Stimulated activated naive CD4-positive, alpha-beta T cell treated with Interleukin-2 at 50 U/mL for 16 hours (primary cell): ENCODE measurements around the gene RNF13.

ENCODE experiments used
- DNase-seq: peaks from one replicate; lab custom pipeline; 2025; lab: John Stamatoyannopoulos, UW

Gene RNF13, protein sequence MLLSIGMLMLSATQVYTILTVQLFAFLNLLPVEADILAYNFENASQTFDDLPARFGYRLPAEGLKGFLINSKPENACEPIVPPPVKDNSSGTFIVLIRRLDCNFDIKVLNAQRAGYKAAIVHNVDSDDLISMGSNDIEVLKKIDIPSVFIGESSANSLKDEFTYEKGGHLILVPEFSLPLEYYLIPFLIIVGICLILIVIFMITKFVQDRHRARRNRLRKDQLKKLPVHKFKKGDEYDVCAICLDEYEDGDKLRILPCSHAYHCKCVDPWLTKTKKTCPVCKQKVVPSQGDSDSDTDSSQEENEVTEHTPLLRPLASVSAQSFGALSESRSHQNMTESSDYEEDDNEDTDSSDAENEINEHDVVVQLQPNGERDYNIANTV

DNA sequence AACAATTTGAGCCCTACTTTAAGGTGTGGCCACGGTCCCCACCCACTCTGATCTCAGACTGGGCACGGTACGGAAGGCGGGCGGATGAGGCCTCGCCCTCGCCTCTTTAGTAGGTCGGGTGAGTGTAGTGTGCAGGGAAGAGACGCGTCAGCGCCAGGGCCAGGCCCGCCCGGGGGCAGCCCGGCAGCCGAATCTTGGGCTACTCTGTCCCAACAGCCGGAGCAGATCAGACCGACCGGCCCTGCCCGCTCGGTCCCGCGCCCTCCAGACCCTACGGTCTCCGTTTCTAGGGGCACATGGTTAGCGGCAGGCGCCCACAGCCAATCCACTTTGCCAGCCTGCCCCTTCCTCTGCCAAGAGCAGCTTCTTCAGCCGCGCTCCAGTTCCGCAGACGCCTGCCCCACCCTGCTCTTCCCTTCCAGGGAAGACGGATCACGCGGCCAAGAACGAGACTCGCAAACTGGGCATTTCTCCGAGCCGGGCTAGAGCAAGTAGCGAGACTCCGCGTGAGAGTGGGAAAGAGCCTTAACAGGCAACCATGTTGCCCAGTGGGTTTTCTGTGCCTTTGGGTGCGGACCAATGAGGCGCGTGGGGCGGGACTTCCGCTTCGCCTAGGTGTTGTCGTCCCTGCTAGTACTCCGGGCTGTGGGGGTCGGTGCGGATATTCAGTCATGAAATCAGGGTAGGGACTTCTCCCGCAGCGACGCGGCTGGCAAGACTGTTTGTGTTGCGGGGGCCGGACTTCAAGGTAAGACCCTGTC is at the start of gene RNF13:
Gene RNF13 (plus strand): TSS at position 610 of the 761 bp plus-strand sequence. CDS start 32,812 bp downstream, outside the sequence.
- peak; percentile 95 for DNase-seq

DNA sequence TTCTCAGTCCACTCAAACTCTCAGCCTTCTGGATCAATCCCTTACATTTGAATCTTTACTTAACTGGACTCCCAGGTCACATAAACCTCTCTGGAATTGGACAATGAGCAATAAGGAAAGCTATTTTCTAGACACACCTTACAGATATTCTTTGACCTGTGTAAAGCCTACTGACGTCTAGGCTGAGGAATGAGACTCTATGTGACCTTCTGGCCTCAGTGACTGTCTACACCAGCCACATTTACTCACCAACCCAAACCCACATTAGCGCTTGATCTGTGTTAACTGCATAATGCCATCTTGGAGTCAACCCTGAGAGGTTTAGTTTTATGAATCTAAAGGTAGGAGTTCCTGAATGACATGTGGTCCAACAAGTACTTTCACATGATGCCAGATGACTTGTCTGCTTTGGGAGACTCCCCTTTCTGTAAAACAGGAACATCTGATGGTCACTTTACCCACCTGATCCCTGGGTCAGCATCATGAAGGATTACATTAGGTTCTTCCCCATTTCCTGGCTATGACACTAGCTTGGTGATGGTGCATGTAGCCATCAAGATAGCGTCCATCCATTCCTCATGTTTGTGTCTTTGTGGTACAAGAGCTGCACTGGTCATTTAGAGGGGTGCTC is 49.3 kb upstream of the RNF13 start:
- no peak for DNase-seq

DNA sequence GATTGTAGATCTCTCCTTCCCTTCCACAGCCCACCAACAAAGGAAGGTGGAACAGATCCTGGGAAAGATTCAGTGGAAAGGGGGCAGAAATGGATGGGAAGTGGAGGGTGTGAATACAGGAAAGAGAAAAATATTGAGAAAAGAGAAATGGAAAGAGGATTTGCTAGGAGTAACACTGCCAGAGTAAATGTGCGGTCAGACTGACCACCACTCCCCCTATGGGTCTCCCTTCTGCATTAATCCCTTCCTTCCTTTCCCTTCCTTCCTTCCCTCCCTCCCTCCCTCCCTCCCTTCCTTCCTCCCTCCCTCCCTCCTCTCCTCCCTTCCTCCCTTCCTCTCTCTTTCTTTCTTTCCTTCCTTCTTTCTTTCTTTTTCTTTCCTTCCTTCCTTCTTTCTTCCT is 48.7 kb upstream of the RNF13 start:
- no peak for DNase-seq

DNA sequence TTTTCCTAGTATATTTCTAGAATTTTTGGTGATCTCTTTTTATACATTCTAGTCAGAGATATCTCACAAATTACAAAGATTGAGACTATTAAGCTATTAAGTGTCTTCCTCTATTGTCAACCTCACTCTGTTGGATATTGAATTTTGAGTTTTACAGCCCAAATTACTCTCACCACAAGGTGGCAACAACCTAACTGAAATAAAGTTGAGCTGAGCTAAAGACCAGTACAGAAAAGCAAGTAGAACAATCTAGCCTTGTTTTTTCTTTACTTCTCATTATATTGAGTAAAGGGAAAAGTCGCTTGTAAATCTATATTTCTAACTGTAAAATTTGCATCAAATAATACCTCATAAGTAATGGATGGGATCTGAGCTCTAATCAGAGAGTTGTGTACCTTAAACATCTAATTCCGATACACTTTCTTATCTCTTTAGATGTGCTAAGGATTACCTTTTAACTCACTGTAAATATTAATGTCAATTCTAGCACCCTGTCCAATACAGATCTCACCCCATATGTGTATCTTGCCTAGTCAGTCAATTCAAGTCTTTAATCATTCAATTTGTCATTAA is 47.2 kb upstream of the RNF13 start:
- DNase-seq: no peak

DNA sequence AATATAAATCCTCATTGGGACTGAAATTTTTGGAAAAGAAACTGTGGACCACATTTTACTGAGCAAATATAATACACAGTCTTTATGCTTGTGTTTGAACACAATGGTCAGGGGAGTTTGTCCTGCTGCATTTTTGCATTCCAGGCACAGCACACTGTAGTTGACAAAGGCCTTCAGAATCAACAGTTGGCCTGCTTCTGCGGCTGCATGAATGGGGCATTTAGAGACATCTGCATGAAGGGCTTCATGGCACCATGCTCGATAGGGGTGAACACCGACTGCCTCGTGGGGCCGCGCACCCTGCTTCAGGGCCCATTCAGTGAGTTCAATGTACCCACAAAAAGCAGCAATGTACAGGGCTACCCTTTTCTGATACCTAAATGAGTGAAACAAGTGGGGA is 45.3 kb upstream of the RNF13 start:
- DNase-seq: no peak

DNA sequence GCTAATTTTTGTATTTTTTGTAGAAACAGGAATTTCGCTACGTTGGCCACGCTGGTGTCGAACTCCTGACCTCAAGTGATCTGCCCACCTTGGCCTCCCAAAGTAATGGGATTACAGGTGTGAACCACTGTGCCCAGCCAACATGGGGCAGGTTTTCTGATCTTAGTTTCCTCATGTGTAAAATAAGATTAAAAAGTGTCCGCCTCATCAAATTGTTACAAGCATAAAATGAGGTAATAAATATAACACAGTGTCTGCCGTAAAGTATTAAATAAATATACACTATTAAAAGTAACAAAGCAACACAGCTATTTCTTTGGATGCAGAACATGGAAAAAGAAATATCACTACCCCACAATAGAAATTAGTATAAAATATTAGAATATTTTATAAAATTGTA is 44.3 kb upstream of the RNF13 start:
- no peak for DNase-seq

DNA sequence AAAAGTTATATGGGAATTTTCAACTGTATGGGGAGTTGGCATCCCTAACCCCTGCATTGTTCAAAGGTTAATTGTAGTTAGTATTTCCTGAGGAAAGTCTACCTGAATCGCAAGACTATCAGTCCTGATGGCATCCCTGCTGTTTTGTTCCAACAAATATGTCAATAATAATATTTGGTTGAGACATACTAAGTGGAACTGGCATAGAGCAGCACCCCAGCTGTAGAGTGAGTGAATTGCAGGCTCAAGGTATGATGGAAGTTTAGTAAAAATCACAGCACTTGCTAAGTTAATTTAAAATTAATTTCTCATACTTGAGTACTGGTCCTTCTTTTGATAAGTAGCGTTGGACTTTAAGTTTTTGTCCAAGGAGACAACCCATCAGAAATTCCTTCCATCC is 42.8 kb upstream of the RNF13 start:
- DNase-seq: no peak

DNA sequence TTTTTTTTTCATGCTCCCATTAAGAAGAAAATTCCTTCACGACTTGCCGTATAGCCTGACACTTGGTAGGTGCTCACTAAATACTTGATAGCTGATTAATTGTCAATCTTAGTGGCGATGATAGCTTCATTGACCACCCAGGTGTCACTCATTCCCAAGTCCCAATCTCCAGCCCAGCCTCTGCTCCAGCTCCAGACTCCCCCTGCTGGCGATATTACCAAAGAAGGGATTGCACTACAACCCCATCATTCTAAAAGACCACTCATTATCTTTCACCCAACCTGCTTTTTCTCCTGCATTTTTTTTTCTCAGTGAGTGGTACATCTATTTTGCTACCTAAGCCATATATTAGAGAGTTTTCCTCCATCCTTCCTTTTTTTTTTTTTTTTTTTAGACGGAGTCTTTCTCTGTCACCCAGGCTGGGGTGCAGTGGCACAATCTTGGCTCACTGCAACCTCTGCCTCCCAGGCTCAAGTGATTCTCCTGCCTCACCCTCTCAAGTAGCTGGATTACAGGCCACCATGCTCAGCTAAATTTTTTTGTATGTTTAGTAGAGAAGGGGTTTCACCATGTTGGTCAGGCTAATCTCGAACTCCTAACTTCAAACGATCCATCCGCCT is 41.3 kb upstream of the RNF13 start:
- DNase-seq: peak; percentile 28

DNA sequence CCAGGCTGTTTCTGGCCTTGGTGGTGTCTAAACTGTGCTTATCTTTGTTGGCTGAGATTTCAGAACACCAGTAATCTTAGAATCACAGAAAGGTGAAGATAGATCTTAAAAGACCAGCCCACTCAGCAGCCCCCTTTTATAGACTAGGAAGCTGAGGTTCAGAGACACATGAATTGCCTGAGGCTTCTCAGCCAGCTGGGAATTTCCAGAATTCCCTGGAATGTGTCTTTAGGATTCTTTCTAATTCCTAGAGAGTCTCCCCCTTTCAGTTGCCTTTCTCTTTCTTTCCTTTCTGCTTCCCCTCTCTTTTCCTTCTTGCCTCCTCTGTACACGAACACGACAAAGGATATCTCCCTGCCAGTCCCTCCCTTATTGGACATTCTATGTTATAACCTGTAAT is 40.2 kb upstream of the RNF13 start:
- DNase-seq: no peak

DNA sequence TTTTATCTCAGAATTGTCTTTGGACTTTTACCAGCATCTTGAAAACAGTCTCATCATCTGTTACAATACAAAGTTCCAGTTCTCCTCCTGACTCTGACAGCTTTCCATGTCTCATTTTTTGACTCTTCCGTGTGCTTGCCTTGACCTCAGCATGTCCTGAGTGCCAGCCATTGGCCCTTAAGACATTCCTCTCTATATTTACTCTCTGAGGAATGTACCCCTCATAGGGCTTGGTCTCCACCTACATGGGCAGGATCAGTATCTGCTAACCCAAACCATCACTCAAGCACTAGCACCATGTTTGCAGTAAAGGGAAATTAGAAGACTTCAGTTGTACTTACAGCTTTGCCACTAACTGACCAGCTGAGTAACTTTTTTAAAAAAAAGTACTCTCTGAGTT is 36.8 kb upstream of the RNF13 start:
- DNase-seq: no peak

DNA sequence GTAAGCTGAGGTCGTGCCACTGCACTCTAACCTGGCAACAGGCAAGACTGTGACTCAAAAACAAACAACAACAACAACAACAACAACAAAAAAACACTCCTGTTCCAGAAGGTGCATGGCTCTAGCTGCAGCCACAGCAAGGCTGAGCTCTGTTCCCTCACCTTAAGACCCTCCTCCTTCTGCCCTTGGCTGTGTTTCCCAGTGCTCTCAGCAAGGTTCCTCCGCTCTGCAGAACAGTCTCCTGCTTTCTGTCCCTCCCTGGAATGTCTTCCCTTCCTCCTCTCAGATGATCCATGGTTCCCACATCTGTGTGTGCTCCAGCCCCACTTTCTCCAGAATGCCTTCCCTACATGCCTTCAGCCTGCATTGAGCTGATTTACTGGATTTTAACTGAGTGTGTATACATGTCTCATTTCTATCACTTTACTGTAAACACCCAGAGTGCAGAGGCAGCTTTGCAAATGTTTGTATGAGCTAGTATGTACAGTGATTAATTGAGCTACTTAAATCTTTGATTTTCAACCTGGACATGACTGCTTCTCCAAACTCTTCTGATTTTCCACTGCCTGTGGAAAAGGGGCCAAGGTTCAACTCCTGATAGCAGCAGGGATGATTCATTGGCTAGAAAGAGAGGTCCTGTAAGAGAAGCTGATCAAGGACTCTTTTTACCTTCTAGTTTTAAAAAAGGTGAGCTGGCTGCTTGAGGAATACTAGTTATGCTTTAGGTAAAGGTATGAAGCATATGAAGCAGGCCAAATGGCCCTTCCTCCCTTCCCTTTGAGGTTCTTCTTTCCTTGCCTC is 35.4 kb upstream of the RNF13 start:
- no peak for DNase-seq

DNA sequence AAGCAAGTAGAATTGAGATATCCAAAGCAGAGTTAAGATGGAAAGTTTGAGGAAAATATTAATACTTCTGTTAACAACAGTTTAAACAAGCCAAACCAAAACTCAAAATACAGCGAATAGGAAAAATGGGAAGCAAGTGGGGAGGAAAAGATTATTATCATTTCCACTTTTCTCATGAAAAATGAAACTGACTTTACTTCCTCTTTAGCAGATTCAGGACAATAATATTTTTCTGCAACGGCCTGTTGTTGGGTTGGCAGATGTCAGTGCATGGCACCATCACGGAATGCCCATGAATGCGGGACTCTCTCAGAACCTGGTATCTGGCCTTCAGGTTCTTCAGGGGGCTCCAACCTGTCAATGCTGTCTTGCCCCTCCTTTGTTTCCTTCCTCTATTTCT is 31.8 kb upstream of the RNF13 start:
- DNase-seq: no peak

DNA sequence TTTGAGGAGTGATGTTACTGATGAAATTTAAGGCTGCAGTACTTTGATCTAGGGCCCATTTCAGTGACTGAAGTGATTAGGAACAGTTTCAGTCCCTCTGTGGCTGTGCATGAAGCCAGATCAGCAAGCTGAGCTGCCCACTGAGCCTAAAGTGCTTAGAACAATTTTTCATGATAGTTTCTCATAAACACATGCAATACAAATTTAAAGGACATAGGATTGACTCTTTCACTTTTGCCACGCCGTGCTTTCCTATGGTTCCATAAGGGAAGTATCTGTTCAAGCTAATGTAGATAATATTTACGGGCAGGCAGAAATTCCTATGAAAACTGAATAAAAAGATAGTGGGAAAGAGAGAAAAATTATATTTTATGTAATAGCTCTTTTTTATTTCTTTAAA is 31.3 kb upstream of the RNF13 start:
- DNase-seq: no peak

DNA sequence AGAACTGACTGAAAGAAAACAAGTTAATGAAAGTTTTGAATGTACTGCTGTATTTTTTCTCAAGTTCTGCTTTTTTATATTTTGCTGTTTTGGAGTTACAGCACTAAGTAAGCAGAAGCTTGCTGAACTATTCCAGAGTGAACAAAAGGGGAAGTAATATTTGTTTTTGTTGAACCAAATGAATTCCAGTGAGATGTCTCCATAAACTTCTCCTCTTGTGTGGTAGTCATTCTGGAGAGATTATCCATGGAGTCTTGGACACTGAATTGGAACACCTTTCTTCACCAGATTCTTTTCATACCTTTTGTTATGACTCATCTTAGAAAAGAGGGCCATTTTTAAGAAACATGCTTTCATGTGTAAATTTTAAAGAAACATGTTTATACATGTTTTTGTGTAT is 29.4 kb upstream of the RNF13 start:
- DNase-seq: no peak

DNA sequence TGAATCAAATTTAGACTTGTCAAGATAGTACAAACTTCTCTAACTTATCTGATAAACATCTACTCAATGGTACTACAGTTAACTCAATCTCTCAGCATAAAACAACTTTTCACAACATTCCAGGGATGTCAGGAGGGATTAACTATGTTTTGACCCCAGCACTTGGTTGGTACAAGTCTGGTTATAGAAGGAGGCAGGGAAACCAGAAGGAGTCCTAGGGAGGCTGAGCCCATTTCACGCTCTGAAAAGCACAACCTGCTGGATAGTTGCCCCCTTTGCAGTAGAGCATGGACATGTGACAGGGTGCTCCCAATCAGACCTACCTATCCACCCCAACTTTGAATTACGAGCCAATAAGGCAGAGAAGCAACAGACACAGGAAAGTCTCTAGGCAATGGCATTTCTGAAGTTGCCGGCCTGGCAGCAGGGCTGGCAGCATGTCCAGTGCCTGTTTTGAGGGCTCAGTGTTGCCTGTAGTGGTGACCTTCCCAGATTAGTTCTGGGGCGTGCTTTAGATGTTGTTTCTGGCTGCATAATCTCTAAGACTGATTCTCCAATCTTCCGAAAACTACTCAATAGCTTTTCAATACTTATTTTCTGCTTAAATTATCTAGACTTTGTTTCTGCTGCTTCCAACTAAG is 28.8 kb upstream of the RNF13 start:
- DNase-seq: no peak

DNA sequence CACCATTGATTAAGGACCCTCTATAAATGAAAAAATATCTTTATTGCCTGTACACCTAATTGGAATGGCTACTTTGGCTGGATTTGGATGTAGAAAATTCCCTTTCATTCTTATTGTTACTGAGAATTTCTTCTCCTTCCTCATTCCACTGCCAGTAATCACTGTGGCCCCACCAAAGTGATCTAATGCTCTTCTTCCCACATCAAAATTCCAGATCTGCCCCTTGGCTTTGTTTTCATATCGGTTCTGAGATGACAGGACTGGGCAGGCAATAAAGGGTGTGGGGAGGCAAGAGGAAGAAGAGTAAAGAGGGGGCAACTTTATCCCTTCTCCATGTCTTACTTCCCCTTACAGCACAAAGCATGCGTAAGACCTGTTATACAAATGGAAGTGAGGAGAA is 22.7 kb upstream of the RNF13 start:
- DNase-seq: no peak

DNA sequence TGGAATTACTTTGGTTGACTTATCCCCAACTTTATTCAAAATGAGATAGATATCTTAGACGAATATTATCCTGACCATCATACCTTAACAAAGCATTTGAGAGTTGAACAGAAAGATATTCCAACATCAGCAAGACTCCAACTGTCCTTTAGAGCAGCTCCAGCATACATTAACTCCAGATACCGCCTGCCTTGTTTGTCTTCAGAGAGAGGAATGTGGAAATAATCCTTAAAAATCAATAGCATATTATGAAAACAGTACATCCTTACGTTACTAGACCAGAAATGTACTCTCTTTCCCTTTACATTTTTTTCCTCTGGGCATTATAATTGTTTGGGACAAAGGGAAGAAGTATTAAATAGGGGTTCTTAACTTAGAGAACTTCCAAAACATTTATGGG is 22.3 kb upstream of the RNF13 start:
- no peak for DNase-seq

DNA sequence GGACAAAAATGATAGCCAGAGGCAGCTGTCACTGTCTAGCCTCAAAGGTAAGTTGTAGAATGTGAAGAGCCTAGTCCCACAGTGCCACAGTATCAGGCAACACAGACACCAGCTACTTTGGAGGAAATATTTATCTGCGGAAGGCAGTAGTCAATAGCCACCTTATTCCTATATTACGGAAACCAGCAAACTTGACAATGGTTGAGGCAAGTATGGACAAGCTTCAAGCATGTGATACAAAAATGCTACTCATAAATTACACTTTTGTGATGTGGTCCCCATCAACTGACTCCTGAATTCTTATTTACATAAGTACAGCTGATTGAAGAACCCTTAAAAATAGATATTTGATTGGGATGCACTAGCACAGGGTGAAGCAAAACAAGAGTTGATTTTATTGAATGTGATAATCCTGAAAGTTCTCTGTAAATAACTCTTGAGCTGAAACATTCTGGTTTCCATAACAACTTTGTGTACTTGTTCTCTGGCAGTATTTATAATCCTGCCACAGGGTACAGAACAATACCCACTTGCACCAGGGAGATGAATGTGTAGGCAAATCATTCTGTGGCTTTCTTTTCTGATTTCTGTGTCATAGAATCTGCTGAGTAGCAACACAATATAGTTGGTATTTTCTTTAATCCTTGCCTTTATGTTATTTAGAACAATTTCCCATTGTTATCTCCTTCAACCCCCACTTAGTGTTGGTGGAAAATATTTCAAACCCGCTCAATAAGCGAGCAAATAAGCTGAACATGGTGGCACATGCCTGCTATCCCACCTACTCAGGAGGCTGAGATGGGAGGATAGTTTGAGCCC is 20.4 kb upstream of the RNF13 start, which contains the start of gene ANKUB1:
Gene ANKUB1 (minus strand): TSS at position 103 of the 819 bp plus-strand sequence. CDS start 188 bp downstream, outside the sequence.
- DNase-seq: no peak

DNA sequence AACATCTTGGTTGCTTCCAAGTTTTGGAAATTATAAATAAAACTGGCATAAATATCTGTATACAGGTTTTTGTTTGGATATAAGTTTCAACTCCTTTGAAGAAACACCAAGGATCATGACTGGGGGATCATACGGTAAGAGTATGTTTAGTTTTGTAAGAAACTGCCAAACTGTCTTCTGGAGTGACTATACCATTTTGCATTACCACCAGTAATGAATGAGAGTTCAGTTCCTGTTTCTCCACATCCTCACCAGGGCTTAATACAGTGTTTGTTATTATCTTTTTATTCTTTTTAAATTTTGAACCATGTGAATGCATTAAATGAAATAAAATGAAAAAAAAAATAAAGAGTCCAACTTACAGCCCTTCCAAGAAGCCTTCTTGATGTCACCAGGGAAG is 17.0 kb upstream of the RNF13 start:
- no peak for DNase-seq

DNA sequence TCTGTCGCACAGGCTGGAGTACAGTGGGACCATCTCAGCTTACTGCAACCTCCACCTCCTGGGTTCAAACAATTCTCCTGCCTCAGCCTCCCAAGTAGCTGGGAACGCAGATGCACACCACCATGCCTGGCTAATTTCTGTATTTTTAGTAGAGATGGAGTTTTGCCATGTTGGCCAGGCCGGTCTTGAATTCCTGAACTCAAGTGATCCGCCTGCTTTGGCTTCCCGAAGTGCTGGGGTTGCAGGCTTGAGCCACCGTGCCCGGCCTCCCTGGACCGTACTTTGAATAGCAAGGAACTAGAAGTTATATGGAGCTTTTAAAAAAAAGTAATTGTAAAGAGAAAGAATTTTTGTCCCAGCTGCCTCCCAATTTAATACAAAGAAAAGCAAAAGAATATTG is 12.3 kb upstream of the RNF13 start:
- DNase-seq: no peak
